ENCODE results near the gene MIEN1.
"Not testable (repeated sequence)": the region's sequence is repeated elsewhere in the genome, so short reads cannot be mapped to it uniquely, and the experiment has no call there.

Gene MIEN1

DNA sequence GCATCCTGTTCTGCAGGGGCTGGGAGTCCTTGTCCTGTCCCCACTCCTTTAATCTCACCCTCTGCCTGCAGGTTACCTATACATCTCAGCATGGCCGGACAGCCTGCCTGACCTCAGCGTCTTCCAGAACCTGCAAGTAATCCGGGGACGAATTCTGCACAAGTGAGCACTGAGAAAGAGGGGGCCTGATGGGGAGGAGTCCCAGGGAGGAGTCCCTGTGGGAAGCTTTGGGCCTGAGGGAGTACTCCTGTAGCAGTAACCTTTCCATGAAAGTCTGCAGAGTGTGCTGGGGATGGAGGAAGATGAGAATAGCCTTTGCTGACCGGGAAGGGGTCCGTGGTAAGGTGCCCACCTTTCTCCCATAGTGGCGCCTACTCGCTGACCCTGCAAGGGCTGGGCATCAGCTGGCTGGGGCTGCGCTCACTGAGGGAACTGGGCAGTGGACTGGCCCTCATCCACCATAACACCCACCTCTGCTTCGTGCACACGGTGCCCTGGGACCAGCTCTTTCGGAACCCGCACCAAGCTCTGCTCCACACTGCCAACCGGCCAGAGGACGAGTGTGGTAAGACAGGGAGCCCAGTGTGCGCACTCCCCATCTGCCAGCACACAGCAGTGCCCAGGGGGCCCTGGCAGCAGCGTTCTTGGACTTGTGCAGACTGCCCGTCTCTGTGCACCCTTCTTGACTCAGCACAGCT is 14.8 kb downstream of the MIEN1 start:
- no peak for DNase-seq

DNA sequence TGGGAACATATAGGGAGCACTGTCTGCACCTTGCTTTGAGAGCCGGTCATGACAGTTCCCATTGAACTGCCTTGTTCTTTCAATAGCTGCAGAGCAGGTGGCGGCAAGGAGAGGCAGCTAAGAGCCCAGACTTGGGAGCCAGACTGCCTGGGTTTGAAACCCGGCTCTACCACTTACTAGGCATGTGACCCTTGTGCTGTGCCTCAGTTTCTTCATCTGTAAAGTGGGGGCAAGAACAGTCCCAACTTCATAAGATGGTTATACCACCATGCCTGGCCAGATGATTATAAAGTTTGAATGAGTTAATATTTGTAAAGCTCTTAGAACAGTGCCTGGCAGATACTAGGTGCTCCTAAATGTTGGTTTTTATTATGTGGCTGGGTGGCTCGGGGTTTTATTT is 16.1 kb downstream of the MIEN1 start:
- DNase-seq = no peak

DNA sequence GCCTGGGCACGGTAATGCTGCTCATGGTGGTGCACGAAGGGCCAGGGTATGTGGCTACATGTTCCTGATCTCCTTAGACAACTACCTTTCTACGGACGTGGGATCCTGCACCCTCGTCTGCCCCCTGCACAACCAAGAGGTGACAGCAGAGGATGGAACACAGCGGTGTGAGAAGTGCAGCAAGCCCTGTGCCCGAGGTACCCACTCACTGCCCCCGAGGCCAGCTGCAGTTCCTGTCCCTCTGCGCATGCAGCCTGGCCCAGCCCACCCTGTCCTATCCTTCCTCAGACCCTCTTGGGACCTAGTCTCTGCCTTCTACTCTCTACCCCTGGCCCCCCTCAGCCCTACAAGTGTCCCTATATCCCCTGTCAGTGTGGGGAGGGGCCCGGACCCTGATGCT is 18.5 kb downstream of the MIEN1 start:
- no peak for DNase-seq

DNA sequence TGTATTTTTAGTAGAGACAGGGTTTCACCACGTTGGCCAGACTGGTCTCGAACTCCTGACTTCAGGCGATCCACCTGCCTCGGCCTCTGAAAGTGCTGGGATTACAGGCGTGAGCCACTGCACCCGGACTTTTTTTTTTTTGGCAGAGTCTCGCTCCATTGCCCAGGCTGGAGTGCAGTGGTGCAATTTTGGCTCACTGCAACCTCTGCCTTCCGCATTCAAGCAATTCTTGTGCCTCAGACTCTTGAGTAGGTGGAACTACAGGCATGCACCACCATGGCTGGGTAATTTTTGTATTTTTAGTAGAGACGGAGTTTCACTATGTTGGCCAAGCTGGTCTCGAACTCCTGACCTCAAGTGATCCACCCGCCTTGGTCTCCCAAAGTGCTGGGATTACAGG is 19.3 kb downstream of the MIEN1 start:
- DNase-seq = not testable (repeated sequence)

DNA sequence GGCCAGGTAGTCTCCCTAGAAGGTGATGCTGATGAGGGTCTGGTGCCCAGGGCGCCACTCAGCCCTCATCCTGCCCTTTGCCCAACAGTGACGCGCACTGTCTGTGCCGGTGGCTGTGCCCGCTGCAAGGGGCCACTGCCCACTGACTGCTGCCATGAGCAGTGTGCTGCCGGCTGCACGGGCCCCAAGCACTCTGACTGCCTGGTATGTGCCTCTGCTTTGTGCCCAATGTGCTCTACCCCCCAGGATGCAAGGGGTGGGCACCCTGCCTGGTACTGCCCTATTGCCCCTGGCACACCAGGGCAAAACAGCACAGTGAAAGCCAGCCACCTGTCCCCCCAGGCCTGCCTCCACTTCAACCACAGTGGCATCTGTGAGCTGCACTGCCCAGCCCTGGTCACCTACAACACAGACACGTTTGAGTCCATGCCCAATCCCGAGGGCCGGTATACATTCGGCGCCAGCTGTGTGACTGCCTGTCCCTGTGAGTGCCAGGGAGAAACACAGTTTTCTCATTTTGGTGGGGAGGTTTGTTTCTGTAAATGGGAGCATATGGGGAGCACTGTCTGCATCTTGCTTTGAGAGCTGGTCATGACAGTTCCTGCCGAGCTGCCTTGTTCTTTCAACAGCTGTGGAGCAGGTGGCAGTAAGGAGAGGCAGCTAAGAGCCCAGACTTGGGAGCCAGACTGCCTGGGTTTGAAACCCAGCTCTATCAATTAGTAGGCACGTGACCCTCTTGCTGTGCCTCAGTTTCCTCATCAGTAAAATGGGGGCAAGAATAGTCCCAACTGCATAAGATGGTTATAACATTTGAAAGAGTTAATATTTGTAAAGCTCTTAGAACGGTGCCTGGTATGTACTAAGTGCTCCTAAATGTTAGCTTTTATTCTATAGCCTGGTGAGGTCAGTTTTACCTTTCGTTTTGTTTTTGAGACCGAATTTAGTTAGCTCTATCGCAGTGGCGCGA is 20.1 kb downstream of the MIEN1 start:
- no peak for DNase-seq

DNA sequence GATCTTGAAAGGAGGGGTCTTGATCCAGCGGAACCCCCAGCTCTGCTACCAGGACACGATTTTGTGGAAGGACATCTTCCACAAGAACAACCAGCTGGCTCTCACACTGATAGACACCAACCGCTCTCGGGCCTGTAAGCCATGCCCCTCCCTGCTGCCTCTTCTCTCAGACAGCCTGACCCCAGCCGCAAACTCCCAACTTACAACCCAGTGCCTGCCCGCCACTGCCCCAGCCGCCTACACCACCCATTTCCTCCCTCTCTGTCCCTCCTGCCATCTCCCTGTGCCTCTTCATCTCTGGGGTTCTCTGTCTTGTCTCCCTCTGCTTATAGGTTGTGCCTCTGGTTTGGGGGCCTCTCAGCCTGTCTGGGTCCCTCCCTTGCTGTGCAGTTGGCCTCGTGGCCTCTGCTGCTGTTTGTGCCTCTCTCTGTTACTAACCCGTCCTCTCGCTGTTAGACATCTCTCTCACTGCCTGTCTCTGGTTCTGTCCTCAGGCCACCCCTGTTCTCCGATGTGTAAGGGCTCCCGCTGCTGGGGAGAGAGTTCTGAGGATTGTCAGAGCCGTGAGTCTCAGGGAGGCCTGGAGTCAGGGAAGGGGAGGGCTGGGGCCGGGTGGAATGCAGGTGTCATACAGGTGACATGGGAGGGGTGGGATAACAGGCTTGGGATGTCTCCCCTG is 20.9 kb downstream of the MIEN1 start:
- DNase-seq = no peak

DNA sequence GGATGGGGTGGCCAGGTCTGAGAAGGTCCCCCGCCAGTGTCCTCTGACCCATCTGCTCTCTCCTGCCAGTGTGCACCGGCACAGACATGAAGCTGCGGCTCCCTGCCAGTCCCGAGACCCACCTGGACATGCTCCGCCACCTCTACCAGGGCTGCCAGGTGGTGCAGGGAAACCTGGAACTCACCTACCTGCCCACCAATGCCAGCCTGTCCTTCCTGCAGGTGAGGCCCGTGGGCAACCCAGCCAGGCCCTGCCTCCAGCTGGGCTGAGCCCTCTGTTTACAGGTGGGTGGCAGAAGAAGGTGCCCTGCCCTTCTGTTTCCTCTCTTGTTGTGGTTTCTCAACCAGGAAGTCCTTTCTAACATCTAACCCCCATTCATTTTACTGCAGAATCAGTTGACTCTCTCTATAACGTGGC is 23.4 kb downstream of the MIEN1 start:
- no peak for DNase-seq

DNA sequence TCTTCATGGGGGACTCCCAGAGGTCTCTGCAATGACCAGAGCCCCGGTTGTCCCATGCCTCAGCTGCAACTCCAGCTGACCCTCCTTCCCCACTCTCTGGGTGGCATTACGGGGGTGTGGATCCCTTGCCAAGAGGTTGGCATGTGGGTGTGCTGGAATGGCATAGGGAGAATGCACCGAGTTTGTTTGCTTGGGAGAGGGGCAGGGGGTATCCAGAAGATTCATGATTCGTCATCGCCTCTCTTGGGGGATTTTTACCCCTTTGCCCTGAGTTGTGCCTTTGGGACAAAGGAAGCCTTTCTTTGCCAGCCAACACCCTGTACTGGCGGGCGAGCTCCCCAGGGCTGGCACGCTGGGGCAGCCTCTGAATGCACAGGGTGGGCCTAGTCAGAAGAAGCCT is 23.9 kb downstream of the MIEN1 start:
- DNase-seq = no peak

DNA sequence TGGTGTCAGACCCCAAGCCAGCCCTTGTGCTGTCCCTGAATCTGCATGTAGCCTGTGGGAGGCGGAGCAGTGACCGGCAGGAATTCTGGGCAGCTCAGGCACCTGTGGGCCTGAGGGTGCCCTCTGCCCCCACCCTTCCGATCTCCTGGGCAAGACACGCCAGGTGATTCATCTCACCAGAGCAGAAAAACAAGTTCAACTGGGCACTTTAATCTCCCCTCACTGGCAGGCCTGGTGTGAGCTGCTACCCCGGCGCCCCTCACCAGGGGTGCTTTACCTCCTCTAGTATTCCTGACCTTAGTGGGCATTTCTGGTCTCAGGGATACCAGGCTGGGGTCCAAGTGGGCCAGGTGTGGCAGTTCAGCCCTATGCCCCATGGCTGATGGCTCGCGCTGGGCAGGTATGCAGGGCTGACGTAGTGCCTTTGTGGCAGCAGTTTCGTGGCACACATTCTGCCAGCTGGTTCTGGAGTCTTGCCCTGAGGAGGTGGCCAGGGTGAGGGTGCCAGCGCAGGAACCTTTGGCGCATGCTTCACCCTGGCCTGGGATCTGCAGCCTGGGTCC is 24.5 kb downstream of the MIEN1 start:
- no peak for DNase-seq

DNA sequence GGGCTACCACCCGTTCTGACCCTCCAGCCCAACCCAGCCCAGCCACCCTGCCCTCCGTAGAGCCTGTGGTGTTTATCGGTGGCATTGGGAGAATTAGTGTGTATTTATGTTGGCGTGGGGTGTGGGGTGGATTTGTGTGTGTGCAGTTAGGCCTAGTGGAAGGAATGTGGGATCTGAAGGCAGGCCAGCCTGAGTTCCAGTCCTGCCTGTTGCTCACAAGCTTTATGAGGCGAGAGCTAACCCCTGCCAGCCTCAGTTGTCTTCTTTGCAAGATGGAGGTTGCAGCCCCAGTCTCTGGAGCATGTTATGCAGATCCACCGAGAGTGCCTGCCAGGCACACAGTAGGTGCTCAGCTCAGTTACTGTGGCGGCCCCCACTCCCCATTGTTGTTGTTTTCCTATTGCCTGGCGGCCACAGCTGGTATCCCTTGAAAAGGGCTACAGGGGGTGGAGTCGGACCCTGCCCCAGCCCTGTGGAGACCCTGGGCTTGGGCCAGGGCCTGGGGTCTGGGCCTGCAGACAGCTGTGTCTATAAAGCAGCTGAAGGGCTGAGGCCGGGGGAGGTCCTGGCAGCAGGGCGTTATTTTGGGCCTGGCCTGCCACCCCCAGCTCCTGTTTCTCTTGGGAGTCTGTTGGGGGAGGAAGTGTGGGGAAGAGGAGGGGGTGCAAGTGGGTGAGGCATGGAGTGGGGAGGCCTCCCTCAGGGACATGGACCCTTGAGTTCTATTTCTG is 25.3 kb downstream of the MIEN1 start:
- no peak for DNase-seq

DNA sequence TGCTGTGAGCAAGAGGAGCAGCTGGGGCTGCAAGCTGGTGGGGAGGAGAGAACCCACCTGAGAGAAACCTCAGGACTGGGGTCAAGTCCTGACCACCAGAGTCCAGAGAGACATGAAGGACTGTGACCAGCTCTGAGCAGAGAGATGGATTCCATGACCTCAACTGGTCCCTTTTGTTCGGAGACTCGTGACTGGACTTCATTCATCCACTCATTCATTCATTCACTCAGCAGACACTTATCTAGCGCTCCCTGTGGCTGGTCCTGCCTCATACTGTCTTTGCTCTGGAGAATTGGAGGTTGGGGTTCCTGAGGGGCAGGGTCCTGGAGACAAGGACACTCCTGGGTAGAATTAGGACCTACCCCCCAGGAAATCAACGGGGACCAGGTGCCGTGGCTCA is 26.4 kb downstream of the MIEN1 start:
- DNase-seq = no peak

DNA sequence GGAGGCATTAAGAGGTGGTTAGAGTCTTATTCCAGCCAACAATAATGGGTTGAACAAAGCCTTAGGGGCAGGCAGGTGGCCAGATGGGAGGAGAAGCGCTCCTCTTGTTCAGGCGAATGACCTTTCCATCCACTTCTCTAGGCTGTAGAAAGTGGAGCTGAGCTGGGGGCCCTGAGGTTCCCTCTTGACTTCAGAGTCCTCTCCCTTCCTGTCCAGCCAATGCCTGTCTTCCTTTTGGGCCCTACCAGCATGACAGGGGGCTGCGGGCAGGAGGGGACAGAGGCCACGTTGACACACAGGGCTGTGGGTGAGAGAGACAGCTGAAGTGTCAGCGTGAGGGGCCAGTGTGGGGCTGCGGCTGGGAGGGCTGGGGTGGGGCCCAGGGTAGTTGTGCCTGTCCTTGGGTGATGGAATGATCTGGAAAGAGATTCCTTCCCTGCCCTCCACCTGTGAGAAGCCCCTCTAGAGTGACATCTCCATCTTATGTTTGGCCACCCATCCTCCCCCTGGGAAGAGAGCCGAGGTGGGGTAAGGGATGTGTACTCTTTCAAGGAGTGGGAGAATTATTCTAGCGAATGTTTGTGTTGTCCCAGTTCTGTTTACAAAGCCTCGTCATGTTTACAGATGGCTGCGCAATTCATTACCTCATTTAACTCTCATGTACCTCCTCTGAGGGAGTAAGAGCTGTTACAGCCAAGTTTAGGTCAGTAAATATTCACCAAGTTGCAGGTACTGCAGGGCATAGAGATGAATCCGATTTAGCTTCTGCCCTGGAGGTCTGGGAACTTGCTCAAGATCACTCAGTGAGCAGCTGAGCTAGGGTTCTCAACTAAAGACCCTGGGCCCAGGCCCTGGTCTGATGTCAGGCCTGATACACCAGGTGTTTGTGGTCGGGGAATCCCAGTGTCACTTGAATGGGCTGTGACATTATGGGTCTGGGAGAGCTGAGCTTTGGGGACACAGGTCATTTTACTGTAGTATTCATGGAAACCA is 27.1 kb downstream of the MIEN1 start:
- no peak for DNase-seq

DNA sequence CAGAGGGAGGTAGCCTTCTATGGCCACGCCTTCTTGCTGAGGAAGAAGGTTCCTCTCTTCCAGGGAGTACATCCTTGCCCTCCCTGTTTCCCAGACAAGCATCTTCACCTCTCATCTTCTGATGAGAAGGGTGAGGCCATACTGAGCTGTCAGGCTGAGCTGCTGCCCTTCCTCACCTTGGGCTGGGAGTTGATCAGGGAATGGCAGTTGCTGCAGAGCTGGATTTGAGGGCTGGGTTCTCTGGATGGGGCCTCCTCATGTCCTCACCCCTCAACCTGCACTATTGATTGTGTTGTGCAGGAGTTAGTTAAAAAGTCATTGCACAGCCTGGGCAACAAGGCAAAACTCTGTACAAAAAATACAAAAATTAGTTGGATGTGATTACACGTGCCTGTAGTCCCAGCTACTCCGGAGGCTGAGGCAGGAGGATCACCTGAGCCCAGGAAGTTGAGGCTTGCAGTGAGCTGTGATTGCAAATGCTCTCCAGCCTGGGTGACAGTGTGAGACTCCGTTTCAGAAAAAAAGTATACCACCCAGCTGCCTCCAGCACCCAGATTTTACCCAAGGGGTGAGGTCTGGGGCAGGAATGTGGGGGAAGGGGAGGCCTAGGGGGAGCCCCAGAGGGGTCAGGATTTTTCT is 28.4 kb downstream of the MIEN1 start:
- no peak for DNase-seq

DNA sequence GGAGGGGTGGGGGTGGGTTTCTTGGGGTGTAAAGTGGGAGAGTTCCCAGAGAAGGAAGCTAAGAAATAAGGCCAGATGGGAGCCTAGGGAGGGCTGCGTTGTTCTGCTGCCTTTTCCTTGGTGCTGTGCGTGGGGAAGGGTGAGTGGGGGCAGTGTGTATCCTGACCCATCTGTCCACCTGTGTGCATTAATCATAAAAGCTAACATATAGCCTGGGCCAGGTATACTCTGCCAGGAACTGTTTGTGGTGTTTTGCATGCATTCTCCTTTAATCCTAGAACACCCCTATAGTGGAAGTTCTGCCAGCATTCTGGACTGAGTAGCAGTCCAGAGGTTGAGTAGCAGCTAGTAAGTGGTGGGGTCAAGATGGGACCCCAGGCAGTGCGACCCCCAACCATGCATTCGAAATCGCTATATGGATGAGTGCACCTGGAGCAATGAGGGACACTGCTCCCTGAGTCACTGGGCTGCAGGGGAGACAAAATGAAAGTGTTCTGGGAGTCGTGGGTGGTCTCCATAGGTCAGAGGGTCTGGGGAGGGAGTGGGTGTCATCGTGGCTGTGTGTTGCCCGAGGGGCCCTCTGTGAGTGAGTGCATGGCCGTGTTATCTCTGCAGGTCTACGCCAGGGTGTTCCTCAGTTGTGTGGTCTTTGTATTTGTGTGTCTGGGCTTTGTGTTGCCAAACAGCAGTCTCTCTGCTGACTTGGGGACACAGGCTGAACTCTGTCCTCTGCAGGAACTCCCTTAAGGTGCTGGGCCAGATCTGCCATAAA is 29.1 kb downstream of the MIEN1 start:
- no peak for DNase-seq

DNA sequence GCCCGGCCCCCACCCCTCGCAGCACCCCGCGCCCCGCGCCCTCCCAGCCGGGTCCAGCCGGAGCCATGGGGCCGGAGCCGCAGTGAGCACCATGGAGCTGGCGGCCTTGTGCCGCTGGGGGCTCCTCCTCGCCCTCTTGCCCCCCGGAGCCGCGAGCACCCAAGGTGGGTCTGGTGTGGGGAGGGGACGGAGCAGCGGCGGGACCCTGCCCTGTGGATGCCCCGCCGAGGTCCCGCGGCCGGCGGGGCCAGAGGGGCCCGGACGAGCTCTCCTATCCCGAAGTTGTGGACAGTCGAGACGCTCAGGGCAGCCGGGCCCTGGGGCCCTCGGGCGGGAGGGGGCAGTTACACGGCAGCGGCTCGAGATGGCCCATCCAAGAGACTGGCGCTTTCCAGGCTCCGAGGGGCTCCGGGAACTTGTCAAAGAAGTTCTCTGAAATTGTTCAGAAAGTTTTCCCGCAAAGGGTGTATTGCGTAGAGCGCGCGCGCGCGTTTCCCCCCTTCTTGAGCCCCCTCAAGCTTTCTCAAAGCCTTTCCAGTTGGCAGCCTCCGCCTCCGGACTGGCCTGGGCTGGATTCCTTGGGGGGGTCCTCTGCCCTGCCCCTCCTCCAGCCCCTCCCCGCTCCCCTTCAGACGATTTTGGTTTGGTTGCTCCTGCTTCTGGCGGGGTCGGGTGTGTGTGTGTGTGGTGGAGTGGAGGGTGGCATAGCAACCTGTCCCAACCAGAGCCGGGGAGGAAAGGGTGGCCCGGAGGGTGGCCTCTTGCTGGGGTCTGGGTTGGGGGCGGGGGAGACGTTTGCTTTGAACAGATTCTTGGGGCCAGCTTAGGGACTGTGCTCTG is 30.0 kb downstream of the MIEN1 start:
- DNase-seq = no peak

DNA sequence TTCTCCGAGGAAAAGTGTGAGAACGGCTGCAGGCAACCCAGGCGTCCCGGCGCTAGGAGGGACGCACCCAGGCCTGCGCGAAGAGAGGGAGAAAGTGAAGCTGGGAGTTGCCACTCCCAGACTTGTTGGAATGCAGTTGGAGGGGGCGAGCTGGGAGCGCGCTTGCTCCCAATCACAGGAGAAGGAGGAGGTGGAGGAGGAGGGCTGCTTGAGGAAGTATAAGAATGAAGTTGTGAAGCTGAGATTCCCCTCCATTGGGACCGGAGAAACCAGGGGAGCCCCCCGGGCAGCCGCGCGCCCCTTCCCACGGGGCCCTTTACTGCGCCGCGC is 30.5 kb downstream of the MIEN1 start, which contains the start of gene ERBB2:
TSS of gene ERBB2 (plus strand) at position 247 of the 330 bp plus-strand sequence. CDS start 175 bp downstream, outside the sequence.
- DNase-seq = peak in 1 of 3 donors; percentile 52

DNA sequence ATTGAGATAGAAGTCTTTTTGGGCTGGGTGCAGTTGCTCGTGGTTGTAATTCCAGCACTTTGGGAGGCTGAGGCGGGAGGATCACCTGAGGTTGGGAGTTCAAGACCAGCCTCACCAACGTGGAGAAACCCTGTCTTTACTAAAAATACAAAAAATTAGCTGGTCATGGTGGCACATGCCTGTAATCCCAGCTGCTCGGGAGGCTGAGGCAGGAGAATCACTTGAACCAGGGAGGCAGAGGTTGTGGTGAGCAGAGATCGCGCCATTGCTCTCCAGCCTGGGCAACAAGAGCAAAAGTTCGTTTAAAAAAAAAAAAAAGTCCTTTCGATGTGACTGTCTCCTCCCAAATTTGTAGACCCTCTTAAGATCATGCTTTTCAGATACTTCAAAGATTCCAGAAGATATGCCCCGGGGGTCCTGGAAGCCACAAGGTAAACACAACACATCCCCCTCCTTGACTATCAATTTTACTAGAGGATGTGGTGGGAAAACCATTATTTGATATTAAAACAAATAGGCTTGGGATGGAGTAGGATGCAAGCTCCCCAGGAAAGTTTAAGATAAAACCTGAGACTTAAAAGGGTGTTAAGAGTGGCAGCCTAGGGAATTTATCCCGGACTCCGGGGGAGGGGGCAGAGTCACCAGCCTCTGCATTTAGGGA is 31.0 kb downstream of the MIEN1 start:
- DNase-seq = not testable (repeated sequence)

DNA sequence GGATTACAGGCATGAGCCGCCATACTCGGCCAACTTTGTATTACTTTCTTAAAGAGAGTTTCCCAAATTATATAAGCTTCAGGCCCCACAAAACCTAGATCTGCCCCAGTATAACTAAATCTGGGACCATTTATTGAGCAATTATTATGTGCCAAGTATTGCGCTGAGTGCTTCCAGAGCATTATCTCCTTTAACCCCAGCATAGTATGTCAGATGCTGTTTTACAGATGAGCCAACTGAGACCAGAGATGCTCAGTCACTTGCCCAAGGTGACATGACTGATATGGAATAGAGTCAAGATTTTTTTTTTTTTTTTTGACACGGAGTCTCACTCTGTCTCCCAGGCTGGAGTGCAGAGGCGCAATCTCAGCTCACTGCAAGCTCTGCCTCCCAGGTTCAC is 32.4 kb downstream of the MIEN1 start:
- no peak for DNase-seq
